WERI-Rb-1 (cell line): ENCODE results near the gene CCDC136.

Experiments used
- DNase-seq: peaks from one replicate; pipeline ENCODE4 v3.0.0-alpha.2; 2020
- H3K27ac ChIP-seq: fragments of 250-450 bp; sonication (Bioruptor Pico); 2 replicates; pipeline ENCODE4 v1.5.1; 2020; ENCODE audit warnings: mild to moderate bottlenecking, moderate library complexity
- H3K27me3 ChIP-seq: fragments of 250-450 bp; sonication (Bioruptor Pico); 2 replicates; pipeline ENCODE4 v1.5.1; 2021; ENCODE audit warnings: mild to moderate bottlenecking, low read depth, moderate library complexity; ENCODE audit not compliant: insufficient read depth, severe bottlenecking
- H3K36me3 ChIP-seq: fragments of 250-450 bp; sonication (Bioruptor Pico); 2 replicates; pipeline ENCODE4 v1.5.1; 2020; ENCODE audit warnings: mild to moderate bottlenecking, moderate library complexity
- H3K4me3 ChIP-seq: 2 replicates; pipeline ENCODE4 v1.5.1; 2011; ENCODE audit warnings: low read depth, mild to moderate bottlenecking, control low read depth, low read length
- H3K9me3 ChIP-seq: fragments of 250-450 bp; sonication (Bioruptor Pico); 2 replicates; pipeline ENCODE4 v1.5.1; 2021; ENCODE audit warnings: mild to moderate bottlenecking, moderate library complexity; ENCODE audit not compliant: severe bottlenecking
- TF ChIP-seq, protein P1 (sequence below): IDR thresholded peaks from 2 replicates; pipeline ENCODE4 v1.5.1; 2011; ENCODE audit warnings: low read depth, mild to moderate bottlenecking, control low read depth, inconsistent platforms, low read length

Gene CCDC136

DNA sequence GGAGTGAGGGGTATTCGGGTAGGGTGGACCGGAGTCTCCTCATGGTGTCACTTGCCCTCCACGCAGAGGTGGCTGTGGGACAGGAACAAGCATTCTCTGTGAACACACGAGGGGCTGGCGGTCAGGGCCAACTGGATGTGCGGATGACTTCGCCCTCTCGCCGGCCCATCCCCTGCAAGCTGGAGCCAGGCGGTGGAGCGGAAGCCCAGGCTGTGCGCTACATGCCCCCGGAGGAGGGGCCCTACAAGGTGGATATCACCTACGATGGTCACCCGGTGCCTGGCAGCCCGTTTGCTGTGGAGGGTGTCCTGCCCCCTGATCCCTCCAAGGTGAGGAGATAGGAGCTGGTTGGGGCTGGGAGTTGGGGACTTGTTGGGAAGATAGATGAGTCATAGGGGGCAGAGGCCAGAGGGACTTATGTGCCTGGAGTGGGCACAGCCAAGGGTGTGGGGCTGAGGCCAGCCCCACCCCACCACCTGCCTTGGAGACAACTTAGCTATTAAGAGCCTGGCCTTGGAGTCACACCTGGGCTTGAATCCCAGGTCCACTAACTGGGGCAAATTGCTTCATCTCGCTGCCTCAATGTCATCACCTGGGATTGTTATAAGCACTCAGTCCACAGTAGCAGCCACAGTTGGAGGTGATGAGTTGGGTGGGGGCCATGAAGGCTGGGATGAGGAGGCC is 52.3 kb downstream of the CCDC136 start:
- TF ChIP-seq, protein P1, sequence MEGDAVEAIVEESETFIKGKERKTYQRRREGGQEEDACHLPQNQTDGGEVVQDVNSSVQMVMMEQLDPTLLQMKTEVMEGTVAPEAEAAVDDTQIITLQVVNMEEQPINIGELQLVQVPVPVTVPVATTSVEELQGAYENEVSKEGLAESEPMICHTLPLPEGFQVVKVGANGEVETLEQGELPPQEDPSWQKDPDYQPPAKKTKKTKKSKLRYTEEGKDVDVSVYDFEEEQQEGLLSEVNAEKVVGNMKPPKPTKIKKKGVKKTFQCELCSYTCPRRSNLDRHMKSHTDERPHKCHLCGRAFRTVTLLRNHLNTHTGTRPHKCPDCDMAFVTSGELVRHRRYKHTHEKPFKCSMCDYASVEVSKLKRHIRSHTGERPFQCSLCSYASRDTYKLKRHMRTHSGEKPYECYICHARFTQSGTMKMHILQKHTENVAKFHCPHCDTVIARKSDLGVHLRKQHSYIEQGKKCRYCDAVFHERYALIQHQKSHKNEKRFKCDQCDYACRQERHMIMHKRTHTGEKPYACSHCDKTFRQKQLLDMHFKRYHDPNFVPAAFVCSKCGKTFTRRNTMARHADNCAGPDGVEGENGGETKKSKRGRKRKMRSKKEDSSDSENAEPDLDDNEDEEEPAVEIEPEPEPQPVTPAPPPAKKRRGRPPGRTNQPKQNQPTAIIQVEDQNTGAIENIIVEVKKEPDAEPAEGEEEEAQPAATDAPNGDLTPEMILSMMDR, result no peak

DNA sequence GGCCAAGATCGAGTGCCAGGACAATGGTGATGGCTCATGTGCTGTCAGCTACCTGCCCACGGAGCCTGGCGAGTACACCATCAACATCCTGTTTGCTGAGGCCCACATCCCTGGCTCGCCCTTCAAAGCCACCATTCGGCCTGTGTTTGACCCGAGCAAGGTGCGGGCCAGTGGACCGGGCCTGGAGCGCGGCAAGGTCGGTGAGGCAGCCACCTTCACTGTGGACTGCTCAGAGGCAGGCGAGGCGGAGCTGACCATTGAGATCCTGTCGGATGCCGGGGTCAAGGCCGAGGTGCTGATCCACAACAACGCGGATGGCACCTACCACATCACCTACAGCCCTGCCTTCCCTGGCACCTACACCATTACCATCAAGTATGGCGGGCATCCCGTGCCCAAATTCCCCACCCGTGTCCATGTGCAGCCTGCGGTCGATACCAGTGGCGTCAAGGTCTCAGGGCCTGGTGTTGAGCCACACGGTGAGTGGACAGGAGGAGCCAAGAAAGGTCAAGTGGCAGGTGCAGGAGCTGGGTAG is 53.1 kb downstream of the CCDC136 start:
- TF ChIP-seq, protein P1, result no peak
- DNase-seq, result no peak
- H3K36me3 ChIP-seq, result no peaks in the 10 kb centered on the region

More for the DNA sequence above, 52.3 kb downstream of the CCDC136 start:
- Histone ChIP-seq H3K36me3 (no peaks in the 10 kb centered on the region), H3K27me3 (no peaks in the 10 kb centered on the region), H3K27ac (no peak overlapping the region), H3K4me3 (no peak overlapping the region), H3K9me3 (no peaks in the 10 kb centered on the region)
- no peak for DNase-seq

DNA sequence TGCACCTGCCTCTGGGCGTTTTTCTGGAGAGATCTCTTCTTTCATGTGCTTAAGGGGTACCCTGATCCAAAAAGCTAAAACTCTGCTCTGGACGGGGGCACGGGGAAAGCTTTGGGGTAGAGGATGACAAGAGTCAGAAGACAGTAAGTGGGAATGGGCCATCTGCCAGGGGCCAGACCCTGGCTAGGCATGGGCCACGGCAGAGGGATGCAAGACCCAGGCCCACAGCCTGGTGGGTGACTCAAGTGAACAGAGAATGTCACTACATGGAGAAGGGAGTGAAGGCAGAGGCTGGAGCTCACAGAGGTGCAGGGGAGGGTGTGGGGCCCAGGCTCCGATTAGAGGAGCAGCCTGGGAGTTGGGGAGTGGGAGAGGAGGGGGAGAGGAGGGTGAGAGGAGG is 53.7 kb downstream of the CCDC136 start:
- TF ChIP-seq, protein P1, result no peak
- no peaks in the 10 kb centered on the region for H3K27me3 ChIP-seq
- H3K9me3 ChIP-seq, result no peaks in the 10 kb centered on the region
- no peak overlapping the region for H3K4me3 ChIP-seq
- H3K36me3 ChIP-seq, result no peaks in the 10 kb centered on the region
- DNase-seq, result no peak
- H3K27ac ChIP-seq, result no peak overlapping the region

More for the DNA sequence above, 53.1 kb downstream of the CCDC136 start:
- no peak overlapping the region for H3K27ac ChIP-seq
- H3K9me3 ChIP-seq, result no peaks in the 10 kb centered on the region
- no peaks in the 10 kb centered on the region for H3K27me3 ChIP-seq
- H3K4me3 ChIP-seq, result no peak overlapping the region

DNA sequence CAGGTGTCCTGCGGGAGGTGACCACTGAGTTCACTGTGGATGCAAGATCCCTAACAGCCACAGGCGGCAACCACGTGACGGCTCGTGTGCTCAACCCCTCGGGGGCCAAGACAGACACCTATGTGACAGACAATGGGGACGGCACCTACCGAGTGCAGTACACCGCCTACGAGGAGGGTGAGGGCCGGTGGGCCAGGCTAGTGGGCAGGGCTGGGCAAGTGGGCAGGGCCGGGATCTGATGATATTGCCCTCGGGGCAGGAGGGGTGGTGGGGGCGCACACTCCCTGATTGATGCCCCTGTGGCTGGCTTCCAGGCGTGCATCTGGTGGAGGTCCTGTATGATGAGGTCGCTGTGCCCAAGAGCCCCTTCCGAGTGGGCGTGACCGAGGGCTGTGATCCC is 54.2 kb downstream of the CCDC136 start:
- no peak for DNase-seq
- H3K27ac ChIP-seq, result no peak overlapping the region
- H3K4me3 ChIP-seq, result no peak overlapping the region
- TF ChIP-seq, protein P1, result no peak
- H3K27me3 ChIP-seq, result no peaks in the 10 kb centered on the region
- H3K36me3 ChIP-seq, result no peaks in the 10 kb centered on the region
- no peaks in the 10 kb centered on the region for H3K9me3 ChIP-seq

DNA sequence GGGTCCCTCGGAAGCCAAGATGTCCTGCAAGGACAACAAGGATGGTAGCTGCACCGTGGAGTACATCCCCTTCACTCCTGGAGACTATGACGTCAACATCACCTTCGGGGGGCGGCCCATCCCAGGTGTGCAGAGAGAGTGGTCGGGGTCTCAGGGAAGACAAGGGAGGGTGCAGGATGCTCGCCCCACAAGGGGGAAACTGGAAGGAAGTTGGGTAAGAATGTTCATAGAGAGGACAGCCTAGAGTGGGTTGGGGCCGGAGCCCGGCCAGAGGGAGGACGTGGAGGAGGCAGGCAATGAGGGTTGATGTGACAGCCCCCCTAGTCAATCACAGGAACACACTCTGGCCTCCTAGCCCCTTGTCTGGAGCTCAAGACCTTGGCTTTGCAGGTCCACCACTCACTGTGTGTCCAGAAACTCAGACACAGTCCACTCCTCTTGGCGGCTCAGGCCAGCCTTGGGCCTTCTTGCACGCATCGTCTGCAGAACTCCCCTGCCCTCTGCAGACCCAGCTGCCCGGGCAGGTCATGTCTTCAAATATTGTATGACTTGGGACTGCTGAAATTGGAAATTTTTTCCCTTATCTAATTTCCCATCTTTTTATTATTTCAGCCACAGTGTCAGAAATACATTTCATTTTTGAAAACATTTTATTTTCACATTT is 55.1 kb downstream of the CCDC136 start:
- Histone ChIP-seq H3K27me3 (no peaks in the 10 kb centered on the region), H3K9me3 (no peaks in the 10 kb centered on the region), H3K36me3 (no peaks in the 10 kb centered on the region), H3K4me3 (no peak overlapping the region), H3K27ac (no peak overlapping the region)
- DNase-seq, result no peak
- TF ChIP-seq, protein P1, result no peak
